Measurements from ENCODE around the gene UCKL1.

DNA sequence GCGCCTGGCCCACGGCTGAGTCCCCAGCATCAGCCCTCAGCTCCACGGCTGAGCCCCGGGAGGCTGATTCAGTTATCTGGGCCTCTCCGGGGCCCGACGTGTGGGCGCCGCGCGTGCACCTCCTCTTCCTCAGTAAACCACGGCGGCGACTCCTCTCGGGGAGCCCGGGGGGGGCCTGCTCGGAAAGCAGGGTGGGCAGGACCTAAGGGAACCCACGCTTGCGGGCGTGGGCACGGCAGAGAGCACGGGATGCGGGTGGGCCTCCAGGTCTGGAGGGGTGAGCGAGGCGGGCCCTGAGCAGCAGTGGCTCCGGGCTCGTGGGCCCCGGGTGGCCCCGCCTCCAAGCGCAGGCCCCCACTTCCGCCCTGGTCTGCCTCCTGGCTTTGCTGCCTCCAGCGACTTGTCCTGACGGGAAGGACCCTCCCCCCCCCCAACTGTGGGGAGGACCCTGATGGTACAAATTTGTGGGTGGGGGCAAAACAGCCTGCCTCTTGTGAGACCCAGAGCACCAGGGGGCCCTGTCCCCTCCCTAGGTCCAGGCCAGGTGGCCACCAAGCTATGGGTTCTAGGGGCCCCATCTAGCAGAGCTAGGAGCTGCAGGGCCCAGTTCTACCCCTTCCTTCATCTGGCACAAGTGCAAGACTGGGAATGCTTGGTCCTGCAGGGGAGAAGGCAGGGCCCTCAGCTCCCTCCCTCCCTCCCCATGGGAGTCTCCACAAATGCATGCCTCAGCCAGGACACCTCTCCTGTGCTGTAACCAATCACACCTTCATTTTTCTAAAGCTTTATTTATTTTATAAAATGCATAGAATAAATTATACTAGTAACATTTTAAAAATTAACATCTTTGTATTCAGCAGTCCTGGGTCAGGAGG is 16.9 kb downstream of the UCKL1 start:
- TF ChIP-seq, protein P1, sequence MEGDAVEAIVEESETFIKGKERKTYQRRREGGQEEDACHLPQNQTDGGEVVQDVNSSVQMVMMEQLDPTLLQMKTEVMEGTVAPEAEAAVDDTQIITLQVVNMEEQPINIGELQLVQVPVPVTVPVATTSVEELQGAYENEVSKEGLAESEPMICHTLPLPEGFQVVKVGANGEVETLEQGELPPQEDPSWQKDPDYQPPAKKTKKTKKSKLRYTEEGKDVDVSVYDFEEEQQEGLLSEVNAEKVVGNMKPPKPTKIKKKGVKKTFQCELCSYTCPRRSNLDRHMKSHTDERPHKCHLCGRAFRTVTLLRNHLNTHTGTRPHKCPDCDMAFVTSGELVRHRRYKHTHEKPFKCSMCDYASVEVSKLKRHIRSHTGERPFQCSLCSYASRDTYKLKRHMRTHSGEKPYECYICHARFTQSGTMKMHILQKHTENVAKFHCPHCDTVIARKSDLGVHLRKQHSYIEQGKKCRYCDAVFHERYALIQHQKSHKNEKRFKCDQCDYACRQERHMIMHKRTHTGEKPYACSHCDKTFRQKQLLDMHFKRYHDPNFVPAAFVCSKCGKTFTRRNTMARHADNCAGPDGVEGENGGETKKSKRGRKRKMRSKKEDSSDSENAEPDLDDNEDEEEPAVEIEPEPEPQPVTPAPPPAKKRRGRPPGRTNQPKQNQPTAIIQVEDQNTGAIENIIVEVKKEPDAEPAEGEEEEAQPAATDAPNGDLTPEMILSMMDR (IDR thresholded peaks at IDR 0.05) = no peak
- TF ChIP-seq EP300 (IDR thresholded peaks at IDR 0.05) (no peak), POLR2A (IDR thresholded peaks at IDR 0.05) (no peak), POLR2AphosphoS5 (IDR thresholded peaks at IDR 0.05) (no peak)
